ENCODE data around the gene EML3.

- TF ChIP-seq TCF4 (CRISPR knock-in tag; IDR thresholded peaks at IDR 0.05; ENCODE audit: borderline replicate concordance) (no peak), PPARA (CRISPR knock-in tag; IDR thresholded peaks at IDR 0.05; ENCODE audit: borderline replicate concordance) (no peak), ZFP30 (CRISPR knock-in tag; IDR thresholded peaks at IDR 0.05) (no peak), PATZ1 (CRISPR knock-in tag; IDR thresholded peaks at IDR 0.05; ENCODE audit: borderline replicate concordance) (no peak), CREB5 (CRISPR knock-in tag; IDR thresholded peaks at IDR 0.05; ENCODE audit: low read depth) (no peak), ZNF70 (CRISPR knock-in tag; IDR thresholded peaks at IDR 0.05) (no peak), BACH2 (CRISPR knock-in tag; IDR thresholded peaks at IDR 0.05; ENCODE audit: borderline replicate concordance) (no peak), TOX (CRISPR knock-in tag; IDR thresholded peaks at IDR 0.05; ENCODE audit: borderline replicate concordance) (no peak), ZC3H10 (CRISPR knock-in tag; IDR thresholded peaks at IDR 0.05) (no peak), ARNTL (CRISPR knock-in tag; IDR thresholded peaks at IDR 0.05; ENCODE audit: borderline replicate concordance, low read depth) (no peak), OSR1 (CRISPR knock-in tag; IDR thresholded peaks at IDR 0.05) (no peak)
- TF ChIP-seq, protein P1, sequence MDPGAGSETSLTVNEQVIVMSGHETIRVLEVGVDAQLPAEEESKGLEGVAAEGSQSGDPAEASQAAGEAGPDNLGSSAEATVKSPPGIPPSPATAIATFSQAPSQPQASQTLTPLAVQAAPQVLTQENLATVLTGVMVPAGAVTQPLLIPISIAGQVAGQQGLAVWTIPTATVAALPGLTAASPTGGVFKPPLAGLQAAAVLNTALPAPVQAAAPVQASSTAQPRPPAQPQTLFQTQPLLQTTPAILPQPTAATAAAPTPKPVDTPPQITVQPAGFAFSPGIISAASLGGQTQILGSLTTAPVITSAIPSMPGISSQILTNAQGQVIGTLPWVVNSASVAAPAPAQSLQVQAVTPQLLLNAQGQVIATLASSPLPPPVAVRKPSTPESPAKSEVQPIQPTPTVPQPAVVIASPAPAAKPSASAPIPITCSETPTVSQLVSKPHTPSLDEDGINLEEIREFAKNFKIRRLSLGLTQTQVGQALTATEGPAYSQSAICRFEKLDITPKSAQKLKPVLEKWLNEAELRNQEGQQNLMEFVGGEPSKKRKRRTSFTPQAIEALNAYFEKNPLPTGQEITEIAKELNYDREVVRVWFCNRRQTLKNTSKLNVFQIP (CRISPR knock-in tag; IDR thresholded peaks at IDR 0.05; ENCODE audit: borderline replicate concordance, low read depth) = no peak
Measured at GRCh38 chr11:62603072-62603408, 9.5 kb downstream of the EML3 start.

Data from SK-N-SH treated with all-trans-retinoic acid at 6 μM for 48 hours (cell line).